HG02970 (cell line): ENCODE measurements around the gene CHI3L1.

Source experiments
- ATAC-seq: cut with Tn5 transposase; IDR thresholded peaks from one replicate; pipeline ENCODE4 v1.9.1; 2021; ENCODE audit warnings: mild to moderate bottlenecking, moderate library complexity, moderate number of reproducible peaks; ENCODE audit not compliant: unreplicated experiment, low FRiP score

The CHI3L1 gene

GRCh38 chr1:203207751-203208150, 21.2 kb upstream of the CHI3L1 start:
- no peak for ATAC-seq

- no peak for ATAC-seq
These were observed 19.7 kb upstream of the CHI3L1 start for GRCh38 chr1:203206129-203206687.

- no peak for ATAC-seq
These were observed 18.3 kb upstream of the CHI3L1 start for GRCh38 chr1:203204756-203205155.

GRCh38 chr1:203202431-203203245, 16.1 kb upstream of the CHI3L1 start:
- no peak for ATAC-seq

GRCh38 chr1:203201516-203202205, 15.2 kb upstream of the CHI3L1 start:
- ATAC-seq: no peak

- ATAC-seq: no peak
These were observed 14.4 kb upstream of the CHI3L1 start for GRCh38 chr1:203200916-203201315.

GRCh38 chr1:203199816-203200571, 13.5 kb upstream of the CHI3L1 start:
- ATAC-seq: no peak

GRCh38 chr1:203199481-203199815, 12.9 kb upstream of the CHI3L1 start:
- no peak for ATAC-seq

- ATAC-seq: no peak
These were observed 12.5 kb upstream of the CHI3L1 start for GRCh38 chr1:203199002-203199401.

- no peak for ATAC-seq
These were observed 11.1 kb upstream of the CHI3L1 start for GRCh38 chr1:203197625-203198024.

- ATAC-seq: no peak
These were observed 9.9 kb upstream of the CHI3L1 start for GRCh38 chr1:203196371-203196770.

- no peak for ATAC-seq
These were observed 4.4 kb upstream of the CHI3L1 start for GRCh38 chr1:203190949-203191348.

GRCh38 chr1:203189951-203190352, 3.4 kb upstream of the CHI3L1 start:
- no peak for ATAC-seq

GRCh38 chr1:203188686-203189232, 2.3 kb upstream of the CHI3L1 start:
- ATAC-seq: no peak

- ATAC-seq: no peak
These were observed 1.3 kb upstream of the CHI3L1 start for GRCh38 chr1:203187689-203188264.

GRCh38 chr1:203187304-203187685, 791 bp upstream of the CHI3L1 start:
- ATAC-seq: no peak

GRCh38 chr1:203186091-203186445, 436 bp downstream of the CHI3L1 start:
- ATAC-seq: no peak

GRCh38 chr1:203185585-203185984, 919 bp downstream of the CHI3L1 start:
- no peak for ATAC-seq

GRCh38 chr1:203185061-203185461, 1.4 kb downstream of the CHI3L1 start:
- ATAC-seq: no peak

- ATAC-seq: no peak
These were observed 2.0 kb downstream of the CHI3L1 start for GRCh38 chr1:203184467-203184866.
